ENCODE measurements around the gene EPHA4. TPM values are rescaled to one million over a fixed set of nuclear protein-coding genes. Genes with fewer than 3 reads are reported as not detected.

The EPHA4 gene
- total RNA-seq, 1 experiment from 2014 or later: 3.4 TPM

DNA sequence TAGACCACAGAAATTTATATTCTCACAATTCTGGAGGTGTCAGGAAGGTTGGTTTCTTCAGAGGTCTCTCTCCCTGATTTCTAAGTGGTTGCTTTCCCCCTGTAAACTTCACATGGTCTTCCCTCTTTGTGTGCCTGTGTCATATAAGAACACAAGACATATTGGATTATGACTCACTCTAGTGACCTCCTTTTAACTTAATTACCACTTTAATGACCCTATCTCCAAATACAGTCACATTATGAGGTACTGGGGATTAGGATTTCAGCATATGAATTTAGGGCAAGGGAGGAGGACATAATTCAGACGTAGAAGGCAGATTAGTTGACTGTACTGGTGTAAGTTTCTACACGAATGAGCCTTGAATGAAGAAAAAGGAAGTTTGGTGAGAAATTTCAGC, 38.2 kb upstream of the EPHA4 start:
- in situ Hi-C loops (cut with HindIII; ENCODE audit: low pct_unique_long_range_greater_than_20kb, low sequenced_read_pairs): no loop called here

GRCh38 chr2:221608442-221608841, 36.3 kb upstream of the EPHA4 start:
- no peak overlapping the region for H3K27ac ChIP-seq (ENCODE audit: low read length)
- H3K4me3 ChIP-seq (ENCODE audit: low read depth in 2 of 2, low read length in 2 of 2): no peak overlapping the region
- intact Hi-C loops (cut with micrococcal nuclease; ENCODE audit: unreplicated experiment): no loop called here
- ChIA-PET CTCF (no interaction called here), POLR2A (interaction anchor here (0.7 kb wide), 1 partner anchor 65 kb away, joined by 17 read pairs; no protein-coding TSS in a partner anchor)
- in situ Hi-C loops (cut with HindIII; ENCODE audit: low pct_unique_long_range_greater_than_20kb, low sequenced_read_pairs): no loop called here
- no peak for TF ChIP-seq CTCF (IDR thresholded peaks at IDR 0.05)
- BruUV-seq (replicated peaks): no TSS peak
- no peaks in the 10 kb centered on the region for H3K4me1 ChIP-seq (ENCODE audit: control insufficient read depth, insufficient read depth, low read length)
- ATAC-seq (no peak), DNase-seq (ENCODE audit: low read depth, low spot score) (no peak)
- no peaks in the 10 kb centered on the region for H3K9me3 ChIP-seq (ENCODE audit: control insufficient read depth, insufficient read depth, low read depth, low read length)
- H3K27me3 ChIP-seq (ENCODE audit: control insufficient read depth, insufficient read depth, low read length): no peaks in the 10 kb centered on the region
- H3K36me3 ChIP-seq (ENCODE audit: control insufficient read depth, insufficient read depth, low read length): no peaks in the 10 kb centered on the region

More for the DNA sequence above, 38.2 kb upstream of the EPHA4 start:
- no TSS peak for BruUV-seq (replicated peaks)
- H3K27ac ChIP-seq (ENCODE audit: low read length): no peak overlapping the region
- ChIA-PET CTCF (no interaction called here), POLR2A (no interaction called here)
- TF ChIP-seq POLR2AphosphoS5 (IDR thresholded peaks at IDR 0.05; ENCODE audit: low read depth, low read length) (no peak), TCF7L2 (IDR thresholded peaks at IDR 0.05; ENCODE audit: low read depth, low read length) (no peak)
- H3K4me1 ChIP-seq (ENCODE audit: control insufficient read depth, insufficient read depth, low read length): no peaks in the 10 kb centered on the region
- H3K36me3 ChIP-seq (ENCODE audit: control insufficient read depth, insufficient read depth, low read length): no peaks in the 10 kb centered on the region
- DNase-seq (ENCODE audit: low read depth, low spot score) (no peak), ATAC-seq (no peak)
- no peaks in the 10 kb centered on the region for H3K27me3 ChIP-seq (ENCODE audit: control insufficient read depth, insufficient read depth, low read length)
- no peaks in the 10 kb centered on the region for H3K9me3 ChIP-seq (ENCODE audit: control insufficient read depth, insufficient read depth, low read depth, low read length)
- intact Hi-C loops (cut with micrococcal nuclease; ENCODE audit: unreplicated experiment): no loop called here
- no peak overlapping the region for H3K4me3 ChIP-seq (ENCODE audit: low read depth in 2 of 2, low read length in 2 of 2)

DNA sequence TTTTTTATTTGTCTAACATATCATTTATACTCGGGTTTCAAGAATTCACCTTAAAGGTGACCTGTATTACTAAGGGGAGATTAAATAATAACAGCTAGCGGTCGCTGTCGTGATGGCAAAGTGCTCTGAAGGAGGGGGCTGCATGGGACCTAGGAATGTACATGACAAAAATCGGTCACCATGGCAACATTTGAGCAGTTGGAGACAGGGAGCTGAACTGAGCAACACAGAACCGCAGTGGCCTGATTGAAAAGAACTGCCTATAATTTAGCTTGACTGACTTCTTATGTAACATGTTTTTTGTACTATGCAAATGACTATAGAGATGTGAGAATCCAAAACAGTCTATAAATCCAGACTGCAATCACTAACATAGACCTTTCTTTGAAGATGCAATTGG, 34.3 kb upstream of the EPHA4 start:
- Histone ChIP-seq H3K27ac (ENCODE audit: low read length) (no peak overlapping the region), H3K36me3 (ENCODE audit: control insufficient read depth, insufficient read depth, low read length) (no peaks in the 10 kb centered on the region), H3K4me1 (ENCODE audit: control insufficient read depth, insufficient read depth, low read length) (no peaks in the 10 kb centered on the region), H3K9me3 (ENCODE audit: control insufficient read depth, insufficient read depth, low read depth, low read length) (no peaks in the 10 kb centered on the region), H3K27me3 (ENCODE audit: control insufficient read depth, insufficient read depth, low read length) (no peaks in the 10 kb centered on the region), H3K4me3 (ENCODE audit: low read depth in 2 of 2, low read length in 2 of 2) (no peak overlapping the region)
- ChIA-PET POLR2A (no interaction called here), CTCF (no interaction called here)
- intact Hi-C loops (cut with micrococcal nuclease; ENCODE audit: unreplicated experiment): no loop called here
- ATAC-seq: no peak
- in situ Hi-C loops (cut with HindIII; ENCODE audit: low pct_unique_long_range_greater_than_20kb, low sequenced_read_pairs): no loop called here
- no peak for DNase-seq (ENCODE audit: low read depth, low spot score)
- no peak for TF ChIP-seq POLR2AphosphoS5 (IDR thresholded peaks at IDR 0.05; ENCODE audit: low read depth, low read length)
- no peak for TF ChIP-seq REST (IDR thresholded peaks at IDR 0.05; ENCODE audit: insufficient read depth in 1 of 2, low read depth in 2 of 2, low read length in 1 of 2)
- no peak for TF ChIP-seq CTCF (IDR thresholded peaks at IDR 0.05)
- no peak for TF ChIP-seq SIN3A (IDR thresholded peaks at IDR 0.05; ENCODE audit: borderline replicate concordance, insufficient read depth, low read depth, low read length)
- no peak for TF ChIP-seq TCF7L2 (IDR thresholded peaks at IDR 0.05; ENCODE audit: low read depth, low read length)
- no TSS peak for BruUV-seq (replicated peaks)

All from Panc1 (cell line).